K562 (cell line): Measurements from ENCODE around the gene ADARB2. TPM values are rescaled to one million over a fixed set of nuclear protein-coding genes. Genes with fewer than 3 reads are reported as not detected.

Experiments
- ATF3 ChIP-seq, 2 experiments: fragments of 450-650 bp in 1 of 2; sonication (generic) in 1 of 2; formaldehyde crosslinking in 1 of 2; IDR thresholded peaks in 1 of 2; conservative IDR thresholded peaks in 1 of 2; 2 replicates each; pipeline versions ENCODE4 v1.6.1 to v1.8.1; 2016 to 2023; ENCODE audit warnings: mild to moderate bottlenecking in 2 of 2, moderate library complexity in 2 of 2, inconsistent platforms in 1 of 2, missing genetic modification reagents in 1 of 2
- CEBPG ChIP-seq, 3 experiments: fragments of 200-800 bp in 1 of 3; sonication (Bioruptor generic) in 1 of 3; sonication (generic) in 1 of 3; formaldehyde crosslinking in 1 of 3; IDR thresholded peaks in 2 of 3; conservative IDR thresholded peaks in 1 of 3; 2 replicates each; pipeline versions ENCODE4 v1.6.1 to v1.8.0; 2016 to 2022; ENCODE audit warnings: missing compliant biosample characterization in 2 of 3, missing genetic modification characterization in 2 of 3, mild to moderate bottlenecking in 1 of 3, missing genetic modification reagents in 1 of 3
- E2F4 ChIP-seq: sonication (generic); formaldehyde crosslinking; IDR thresholded peaks from 2 replicates; pipeline ENCODE4 v1.8.0; 2022; ENCODE audit warnings: mild to moderate bottlenecking, low read depth, missing genetic modification reagents
- ZNF217 ChIP-seq: sonication (generic); formaldehyde crosslinking; IDR thresholded peaks from 2 replicates; pipeline ENCODE4 v1.8.0; 2022; ENCODE audit warnings: mild to moderate bottlenecking, missing genetic modification reagents
- ZNF668 ChIP-seq: fragments of 250-450 bp; sonication (Bioruptor Pico); IDR thresholded peaks from 2 replicates; pipeline ENCODE4 v1.8.0; 2022; ENCODE audit warnings: mild to moderate bottlenecking, inconsistent platforms
- polyA plus RNA-seq, 8 experiments: library from polyadenylated mRNA; depleted of rRNA in 4 of 8; stranded (reverse) in 5 of 8; unstranded in 3 of 8; fragments of >200 nt; fragmentation: Nextera tagmentation in 2 of 8; fragmentation: Illumina TruSeq in 1 of 8; extraction: Ambion mirVana in 2 of 8; extraction: Trizol in 1 of 8; gene quantifications; 2 replicates each; pipeline versions ENCODE4 v1.2.1 to v1.2.3, GENCODE V29; 2011 to 2014; ENCODE audit warnings: inconsistent platforms in 1 of 8, missing spikeins in 1 of 8
- total RNA-seq, 7 experiments: library from RNA; depleted of rRNA in 6 of 7; stranded (reverse); fragments of >200 nt in 6 of 7; fragmentation: Illumina TruSeq in 2 of 7; extraction: Trizol in 2 of 7; gene quantifications; 2 replicates each; pipeline versions ENCODE4 v1.2.1 to v1.2.3, GENCODE V29; 2011 to 2021; ENCODE audit warnings: low replicate concordance in 1 of 7
- TF ChIP-seq, protein P1 (sequence below): fragments of 250-450 bp; sonication (Bioruptor Pico); IDR thresholded peaks from 2 replicates; pipeline ENCODE4 v1.4.0; 2020; ENCODE audit warnings: borderline replicate concordance

The ADARB2 gene
- total and polyA plus RNA-seq, 9 of the 15 experiments (the other 6 are each of a cell fraction or from before 2014, with no cell fraction given) = not detected

- TF ChIP-seq CEBPG (CRISPR knock-in tag; IDR thresholded peaks at IDR 0.05) (no peak), CEBPG (tag; conservative IDR thresholded peaks at IDR 0.05 in 1 of 2, IDR thresholded peaks at IDR 0.05 in 1 of 2) (no peak), E2F4 (CRISPR knock-in tag) (no peak), ZNF217 (CRISPR knock-in tag) (no peak), ZNF668 (no peak), ATF3 (IDR thresholded peaks at IDR 0.05) (no peak), ATF3 (CRISPR knock-in tag; conservative IDR thresholded peaks at IDR 0.05) (no peak)
- TF ChIP-seq, protein P1, sequence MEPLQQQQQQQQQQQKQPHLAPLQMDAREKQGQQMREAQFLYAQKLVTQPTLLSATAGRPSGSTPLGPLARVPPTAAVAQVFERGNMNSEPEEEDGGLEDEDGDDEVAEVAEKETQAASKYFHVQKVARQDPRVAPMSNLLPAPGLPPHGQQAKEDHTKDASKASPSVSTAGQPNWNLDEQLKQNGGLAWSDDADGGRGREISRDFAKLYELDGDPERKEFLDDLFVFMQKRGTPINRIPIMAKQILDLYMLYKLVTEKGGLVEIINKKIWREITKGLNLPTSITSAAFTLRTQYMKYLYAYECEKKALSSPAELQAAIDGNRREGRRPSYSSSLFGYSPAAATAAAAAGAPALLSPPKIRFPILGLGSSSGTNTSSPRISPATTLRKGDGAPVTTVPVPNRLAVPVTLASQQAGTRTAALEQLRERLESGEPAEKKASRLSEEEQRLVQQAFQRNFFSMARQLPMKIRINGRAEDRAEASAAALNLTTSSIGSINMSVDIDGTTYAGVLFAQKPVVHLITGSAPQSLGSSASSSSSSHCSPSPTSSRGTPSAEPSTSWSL = no peak
- TF ChIP-seq, all 486 proteins: peak for 0
Observed at GRCh38 chr10:1210667-1211066, 526.7 kb downstream of the ADARB2 start (continued).
